Motor neuron (in vitro differentiated cells): ENCODE measurements around the gene TTC34. TPM values are rescaled to one million over a fixed set of nuclear protein-coding genes. Genes with fewer than 3 reads are reported as not detected.

Experiments used
- ATAC-seq, 8 experiments: fragments of 200-7000 bp; cut with Tn5 transposase; replicated peaks in 6 of 8; 2 replicates each; pipeline ENCODE4 v1.8.0; 2021; ENCODE audit warnings: mild to moderate bottlenecking in 8 of 8, moderate library complexity in 8 of 8
- H3K27ac ChIP-seq, 2 donors: fragments of 250-450 bp; sonication (Bioruptor Pico); 2 replicates each; pipeline ENCODE4 v1.9.0; 2021; ENCODE audit warnings: antibody characterized with exemption in 2 of 2, mild to moderate bottlenecking in 2 of 2, moderate library complexity in 1 of 2
- H3K4me1 ChIP-seq, 2 donors: fragments of 250-450 bp; sonication (Bioruptor Pico); replicated peaks in 1 of 2; 2 replicates each; pipeline ENCODE4 v1.6.1; 2021; ENCODE audit warnings: antibody characterized with exemption in 2 of 2, mild to moderate bottlenecking in 2 of 2, moderate library complexity in 1 of 2
- H3K4me3 ChIP-seq, 5 donors: fragments of 250-450 bp; sonication (Bioruptor Pico); 2 replicates each; pipeline ENCODE4 v1.9.0; 2021; ENCODE audit warnings: antibody characterized with exemption in 5 of 5, mild to moderate bottlenecking in 5 of 5, moderate library complexity in 4 of 5
- WGBS, 10 experiments: fragments of 450-650 bp; shearing (Covaris generic); methylation state at CpG; one replicate each; pipeline ENCODE4 v1.0.0; 2022; 5-methylcytosine and 5-hydroxymethylcytosine counted together
- in situ Hi-C, 9 experiments: fragments of 400-800 bp; cut with MboI; loops; one replicate each; pipeline ENCODE4 v1.15.0; 2021; ENCODE audit warnings: low sequenced_read_pairs in 9 of 9, low pct_unique_long_range_greater_than_20kb in 2 of 9; ENCODE audit not compliant: unreplicated experiment in 9 of 9
- total RNA-seq, 8 experiments: library from RNA; unstranded; fragments of 300-600 nt; gene quantifications; 2 replicates each; pipeline versions ENCODE4 v1.2.3 to v1.2.4, GENCODE V29; 2022

TTC34 gene
- total RNA-seq, 8 experiments from 2014 or later = 0.16 to 1.2 (median 0.47) TPM

- in situ Hi-C loops = no loop called here
- H3K4me3 ChIP-seq = no peak overlapping the region
- WGBS, 10 experiments = 0 to 50% (median 8%) methylated on average over 1 to 8 of the region's 10 CpGs; no CpG with 5 or more reads in 2 of the 10 experiments
- no peak overlapping the region for H3K27ac ChIP-seq
- ATAC-seq = no peak
- no peaks in the 10 kb centered on the region for H3K4me1 ChIP-seq
These were observed 150.4 kb downstream of the TTC34 start for GRCh38 chr1:2650967-2651645.

- WGBS, 10 experiments = 17 to 56% (median 46%) methylated on average over 3 to 5 of the region's 5 CpGs; no CpG with 5 or more reads in 1 of the 10 experiments
- Histone ChIP-seq H3K4me3 (no peak overlapping the region), H3K4me1 (peaks cover 4 to 6% of the 10 kb centered on the region in 2 donors), H3K27ac (no peak overlapping the region)
- no peak for ATAC-seq
- in situ Hi-C loops = no loop called here
These were observed 154.7 kb downstream of the TTC34 start for GRCh38 chr1:2646837-2647236.

DNA sequence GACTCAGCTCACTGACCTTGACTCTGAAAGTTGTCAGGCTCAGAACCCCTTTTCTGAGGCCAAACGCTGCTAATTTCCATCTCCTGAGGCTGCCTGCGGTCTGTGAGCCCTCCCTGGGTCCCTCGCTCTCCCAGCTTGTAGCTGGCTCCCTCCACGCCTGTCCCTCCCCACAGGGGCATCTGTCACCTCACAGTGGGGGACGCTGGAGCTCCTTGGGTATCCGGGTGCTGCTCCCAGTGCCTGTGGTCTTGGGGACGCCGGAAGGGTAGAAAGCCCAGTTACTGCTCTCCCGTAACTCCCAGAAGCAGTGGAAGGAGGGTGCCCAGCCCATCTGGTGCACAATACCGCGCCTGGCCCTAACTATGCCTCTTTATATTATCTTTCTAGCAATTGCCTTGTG, 155.7 kb downstream of the TTC34 start:
- in situ Hi-C loops = no loop called here

GRCh38 chr1:2645143-2645542, 156.3 kb downstream of the TTC34 start:
- in situ Hi-C loops = no loop called here
- WGBS, 10 experiments = 39 to 80% (median 55%) methylated on average over 1 to 4 of the region's 14 CpGs; no CpG with 5 or more reads in 6 of the 10 experiments
- H3K4me3 ChIP-seq = no peak overlapping the region
- H3K27ac ChIP-seq = no peak overlapping the region
- no peak for ATAC-seq
- peaks cover 9 to 11% of the 10 kb centered on the region in 2 donors for H3K4me1 ChIP-seq

More for the DNA sequence above, 155.7 kb downstream of the TTC34 start:
- Histone ChIP-seq H3K27ac (no peak overlapping the region), H3K4me3 (no peak overlapping the region), H3K4me1 (peaks cover 9 to 11% of the 10 kb centered on the region in 2 donors)
- no peak for ATAC-seq
- 20 to 95% (median 47%) methylated on average over 2 to 10 of the region's 11 CpGs; no CpG with 5 or more reads in 4 of the 10 experiments for WGBS, 10 experiments

DNA sequence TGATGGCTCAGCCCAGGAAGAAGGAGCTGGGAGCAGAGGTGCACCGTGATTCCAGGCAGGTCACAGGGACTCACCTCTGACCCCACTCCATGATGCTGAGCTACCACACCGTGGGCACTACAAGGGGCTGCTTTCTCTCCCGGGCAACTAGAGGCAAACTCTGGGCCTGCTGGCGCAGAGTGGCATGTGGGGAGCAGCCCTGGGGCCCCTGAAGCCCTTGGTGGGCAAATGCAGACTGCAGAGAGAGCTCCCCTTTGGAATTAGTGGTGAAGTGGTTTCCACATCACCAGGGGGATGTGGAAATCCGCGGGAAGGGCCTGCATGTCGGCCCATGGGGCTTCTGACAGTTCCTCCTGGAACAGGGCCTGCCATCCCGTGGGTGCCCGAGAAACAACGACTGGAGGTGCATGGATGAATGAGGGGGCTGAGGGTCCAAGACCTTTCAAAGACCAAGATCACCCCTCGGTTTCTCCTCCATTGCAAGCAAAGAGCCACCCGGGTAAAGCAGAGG, 156.8 kb downstream of the TTC34 start:
- WGBS, 10 experiments = 24 to 80% (median 53%) methylated on average over 1 to 9 of the region's 12 CpGs; no CpG with 5 or more reads in 5 of the 10 experiments
- Histone ChIP-seq H3K4me1 (peaks cover 9 to 11% of the 10 kb centered on the region in 2 donors), H3K4me3 (no peak overlapping the region), H3K27ac (no peak overlapping the region)
- in situ Hi-C loops = no loop called here
- ATAC-seq = no peak

DNA sequence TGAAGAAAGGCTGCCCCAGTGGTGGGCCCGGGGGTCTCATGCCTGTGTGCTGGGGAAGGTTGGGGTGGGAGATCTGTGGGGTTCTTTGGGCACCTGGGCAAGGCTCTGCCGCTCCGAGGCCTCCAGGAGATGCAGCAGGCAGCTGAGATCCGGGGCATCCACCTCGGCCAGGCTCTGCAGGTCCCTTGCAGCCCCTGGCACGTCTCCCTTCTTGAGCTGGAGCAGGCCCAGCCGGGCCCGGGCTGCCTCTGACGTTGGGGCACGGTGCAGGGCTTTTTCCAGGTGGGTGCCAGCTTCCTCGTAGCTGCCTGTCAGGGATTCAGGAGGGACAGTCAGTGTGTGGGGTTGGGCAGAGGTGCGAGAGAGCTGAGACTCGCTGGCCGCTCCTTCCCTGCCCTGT, 157.3 kb downstream of the TTC34 start:
- in situ Hi-C loops = no loop called here

GRCh38 chr1:2643414-2644077, 157.9 kb downstream of the TTC34 start:
- in situ Hi-C loops = no loop called here
- Histone ChIP-seq H3K4me1 (peaks cover 9 to 11% of the 10 kb centered on the region in 2 donors), H3K4me3 (peak overlapping the region; percentile 46 to 92 (median 65)), H3K27ac (no peak overlapping the region)
- ATAC-seq = peak in 3 of 8 experiments; percentile 34 to 46 (median 36)
- WGBS, 10 experiments = 10 to 50% (median 50%) methylated on average over 1 to 2 of the region's 24 CpGs; no CpG with 5 or more reads in 7 of the 10 experiments

More for the DNA sequence above, 157.3 kb downstream of the TTC34 start:
- 20 to 60% (median 60%) methylated on average over 1 to 4 of the region's 14 CpGs; no CpG with 5 or more reads in 7 of the 10 experiments for WGBS, 10 experiments
- H3K27ac ChIP-seq = no peak overlapping the region
- ATAC-seq = no peak
- no peak overlapping the region for H3K4me3 ChIP-seq
- H3K4me1 ChIP-seq = peaks cover 9 to 11% of the 10 kb centered on the region in 2 donors

DNA sequence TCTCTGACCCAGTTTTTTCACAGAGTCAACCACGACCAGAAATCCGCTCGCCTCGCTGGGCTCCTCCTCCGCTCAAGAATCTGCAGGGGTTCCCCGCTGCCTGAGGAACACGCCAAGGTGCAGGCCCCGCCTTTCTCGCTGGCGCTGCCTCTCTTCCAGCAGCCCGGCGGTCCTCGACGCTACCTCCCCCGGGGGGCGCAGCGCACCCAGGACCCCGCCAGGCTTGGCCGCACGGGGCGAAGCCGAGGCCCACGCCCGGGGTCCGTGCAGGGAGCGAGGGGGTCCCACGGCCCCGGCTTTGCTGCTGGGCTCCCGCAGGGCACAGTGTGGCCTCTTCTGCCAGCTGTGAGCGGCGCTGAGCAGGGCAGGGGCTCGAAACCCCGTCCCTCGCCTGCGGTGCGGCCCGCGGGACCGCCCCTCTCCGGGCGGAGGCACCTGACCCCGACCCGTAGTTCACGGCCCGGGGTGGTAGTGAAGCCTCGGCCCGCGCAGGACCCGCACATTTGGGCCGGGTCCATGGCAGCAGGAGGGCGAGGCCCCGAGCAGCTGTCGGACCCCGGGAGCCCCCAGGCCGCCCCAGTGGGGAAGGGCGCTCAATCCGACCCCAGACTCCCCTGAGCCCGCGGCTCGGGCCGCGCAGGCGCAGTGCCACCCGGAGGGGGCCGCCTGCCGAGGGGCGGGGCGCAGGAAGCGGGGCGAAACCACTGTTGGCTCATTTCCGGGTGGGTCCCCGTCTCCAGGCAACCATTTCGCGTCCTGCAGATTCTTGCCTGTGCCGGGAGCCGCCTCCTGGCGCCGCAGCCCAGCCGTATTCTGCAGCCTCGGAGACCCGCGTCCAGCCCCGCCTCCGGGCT, 158.7 kb downstream of the TTC34 start:
- ATAC-seq = peak; percentile 85 to 93 (median 86)
- 4 to 48% methylated on average over 5 to 9 of the region's 84 CpGs; no CpG with 5 or more reads in 8 of the 10 experiments for WGBS, 10 experiments
- in situ Hi-C loops = no loop called here
- Histone ChIP-seq H3K4me3 (peak overlapping the region; percentile 46 to 92 (median 65)), H3K27ac (peak overlapping the region; percentile 27 to 58), H3K4me1 (peaks cover 9 to 11% of the 10 kb centered on the region in 2 donors)

GRCh38 chr1:2642131-2642559, 159.3 kb downstream of the TTC34 start:
- in situ Hi-C loops = no loop called here
- 0 to 37% (median 20%) methylated on average over 1 to 3 of the region's 11 CpGs; no CpG with 5 or more reads in 6 of the 10 experiments for WGBS, 10 experiments
- H3K4me3 ChIP-seq = peak overlapping the region; percentile 46 to 92 (median 65)
- peaks cover 9 to 11% of the 10 kb centered on the region in 2 donors for H3K4me1 ChIP-seq
- peak overlapping the region in 1 of 2 donors; percentile 58 for H3K27ac ChIP-seq
- ATAC-seq = peak in 5 of 8 experiments; percentile 3 to 13 (median 7)

DNA sequence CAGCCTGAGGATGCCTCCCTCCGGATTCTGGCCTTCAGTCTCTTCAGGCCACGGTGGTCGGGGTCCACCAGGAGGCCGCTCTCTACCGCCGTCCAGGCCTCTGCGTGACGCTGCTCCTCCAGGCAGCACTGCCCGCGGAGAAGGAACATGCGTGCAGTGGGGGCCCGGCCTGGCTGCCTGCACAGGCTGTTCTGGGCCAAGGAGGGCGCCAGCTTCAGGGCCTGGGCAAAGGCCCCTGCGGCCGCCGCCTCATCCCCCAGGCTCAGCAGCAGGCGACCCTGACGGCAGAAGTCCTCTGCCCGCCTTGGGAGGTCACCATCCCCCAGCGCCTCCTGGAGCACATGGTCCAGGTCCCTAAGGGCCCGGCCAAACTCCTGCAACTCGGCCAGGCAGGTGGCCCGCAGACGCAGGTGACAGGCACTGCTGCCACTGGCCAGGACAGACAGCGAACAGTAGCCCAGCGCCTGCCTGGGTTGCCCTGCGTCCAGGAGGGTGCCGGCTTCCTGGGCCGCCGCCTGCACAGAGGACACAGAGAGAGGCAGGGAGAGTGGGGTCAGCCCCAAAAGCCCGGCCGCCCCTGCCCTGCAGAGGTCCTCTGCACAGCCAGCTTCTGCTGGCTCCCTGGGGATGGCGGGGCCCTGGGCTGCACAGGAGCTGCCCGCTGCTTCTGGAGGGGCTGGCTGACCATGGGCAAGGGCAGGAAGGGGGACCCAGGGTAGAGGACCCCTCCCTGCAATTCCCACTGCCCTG, 159.9 kb downstream of the TTC34 start:
- in situ Hi-C loops = no loop called here
- Histone ChIP-seq H3K4me1 (peaks cover 9 to 11% of the 10 kb centered on the region in 2 donors), H3K27ac (no peak overlapping the region), H3K4me3 (peak overlapping the region; percentile 46 to 92 (median 65))
- ATAC-seq = no peak
- 68 to 78% (median 74%) methylated on average over 8 to 22 of the region's 34 CpGs; no CpG with 5 or more reads in 6 of the 10 experiments for WGBS, 10 experiments

- whole genome bisulfite sequencing, 10 experiments = 40% methylated on average over 1 of the region's 3 CpGs; no CpG with 5 or more reads in 8 of the 10 experiments
- no peak overlapping the region for H3K4me3 ChIP-seq
- in situ Hi-C loops = no loop called here
- no peak overlapping the region for H3K27ac ChIP-seq
- no peak for ATAC-seq
- peaks cover 9 to 11% of the 10 kb centered on the region in 2 donors for H3K4me1 ChIP-seq
These were observed 160.9 kb downstream of the TTC34 start for GRCh38 chr1:2640626-2641025.
